HG02571 (cell line): Measurements from ENCODE around the gene HHLA2.

Experiments
- ATAC-seq: cut with Tn5 transposase; IDR thresholded peaks from one replicate; pipeline ENCODE4 v1.9.1; 2021; ENCODE audit warnings: mild to moderate bottlenecking, moderate library complexity; ENCODE audit not compliant: unreplicated experiment

HHLA2 gene

DNA sequence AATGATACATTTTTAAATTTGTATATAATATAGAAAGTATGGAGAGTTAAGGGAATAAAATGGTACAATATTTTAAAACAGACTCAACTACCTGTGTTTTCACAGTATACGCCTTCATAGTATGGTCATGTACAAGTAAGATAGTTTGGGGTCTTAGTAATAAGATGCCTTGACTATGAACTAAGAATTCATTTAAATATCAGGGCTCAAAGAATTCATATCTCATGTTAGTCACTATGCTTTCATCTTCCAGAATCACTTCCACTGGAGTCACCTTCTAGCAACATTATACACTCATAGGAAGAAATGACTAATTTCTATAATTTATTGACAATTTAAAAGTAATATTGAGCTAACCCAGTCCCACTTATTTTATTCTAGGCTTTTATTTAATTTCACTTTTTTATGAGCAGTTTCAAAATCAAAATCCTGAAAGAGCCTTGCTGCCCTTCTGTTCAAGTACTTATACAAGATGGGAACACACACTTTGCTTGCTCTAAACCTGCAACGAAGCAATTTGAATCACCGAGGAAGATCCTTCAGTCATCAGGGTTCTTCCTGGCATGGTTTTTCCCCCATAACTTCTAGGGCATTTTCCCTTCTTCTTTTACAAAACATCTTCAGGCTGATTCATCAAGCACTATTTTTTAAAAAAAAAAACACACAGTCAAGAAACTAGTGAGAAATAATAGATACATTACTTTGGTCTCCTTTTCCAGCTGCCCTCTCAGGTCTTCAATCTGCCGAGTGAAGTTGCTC lies 119.9 kb downstream of the HHLA2 start:
- ATAC-seq, result no peak

DNA sequence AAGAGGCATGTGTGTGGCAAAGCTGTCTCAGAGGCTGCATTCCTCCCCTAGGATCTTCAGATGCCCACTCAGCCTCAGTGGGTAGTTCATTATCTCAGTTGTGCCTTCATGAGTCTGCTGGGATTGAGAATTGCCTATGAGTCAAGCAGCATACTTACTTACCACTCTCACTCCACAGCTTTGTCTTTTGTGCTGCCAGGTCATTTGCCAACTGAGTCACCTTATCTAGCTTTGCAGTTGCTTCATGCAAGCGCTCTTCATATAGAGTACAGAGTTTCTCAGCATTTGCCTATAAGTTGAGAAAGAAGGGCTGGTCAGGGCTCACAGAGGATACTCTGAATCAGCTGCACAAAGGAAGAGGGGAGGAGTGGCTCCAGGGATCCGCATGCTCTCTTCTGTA lies 124.6 kb downstream of the HHLA2 start:
- no peak for ATAC-seq
